NCI-H2171 (cell line): ENCODE data around the gene PRR33.
"Not testable (repeated sequence)": the region's sequence is repeated elsewhere in the genome, so short reads cannot be mapped to it uniquely, and the experiment has no call there.

Source experiments
- DNase-seq: peaks from one replicate; lab custom pipeline; 2025; lab: John Stamatoyannopoulos, UW

Gene PRR33

DNA sequence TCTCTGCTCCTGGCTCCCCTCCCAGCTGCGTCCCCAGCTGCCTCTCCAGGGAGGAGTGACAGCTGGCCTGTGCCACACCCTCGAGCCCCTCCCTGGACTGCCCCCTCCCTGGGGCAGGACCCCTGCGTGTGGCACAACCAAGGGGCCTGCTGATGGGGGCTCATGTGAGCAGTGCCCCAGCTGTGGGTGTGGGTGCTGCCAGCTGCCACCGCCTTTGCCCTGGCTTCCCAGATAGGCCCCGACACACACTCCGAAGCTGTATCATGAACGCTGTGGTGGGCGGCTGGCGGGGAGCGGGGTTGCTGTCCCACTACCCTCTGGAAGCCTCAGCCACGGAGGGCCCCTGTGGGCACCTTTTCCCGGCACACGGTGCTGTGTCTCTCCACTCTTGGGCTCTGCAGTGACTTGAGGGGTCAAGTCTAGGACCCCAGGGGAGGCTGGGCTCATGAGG lies 15.8 kb downstream of the PRR33 start:
- not testable (repeated sequence) for DNase-seq

GRCh38 chr11:1875093-1875850 lies 16.4 kb downstream of the PRR33 start:
- no peak for DNase-seq

DNA sequence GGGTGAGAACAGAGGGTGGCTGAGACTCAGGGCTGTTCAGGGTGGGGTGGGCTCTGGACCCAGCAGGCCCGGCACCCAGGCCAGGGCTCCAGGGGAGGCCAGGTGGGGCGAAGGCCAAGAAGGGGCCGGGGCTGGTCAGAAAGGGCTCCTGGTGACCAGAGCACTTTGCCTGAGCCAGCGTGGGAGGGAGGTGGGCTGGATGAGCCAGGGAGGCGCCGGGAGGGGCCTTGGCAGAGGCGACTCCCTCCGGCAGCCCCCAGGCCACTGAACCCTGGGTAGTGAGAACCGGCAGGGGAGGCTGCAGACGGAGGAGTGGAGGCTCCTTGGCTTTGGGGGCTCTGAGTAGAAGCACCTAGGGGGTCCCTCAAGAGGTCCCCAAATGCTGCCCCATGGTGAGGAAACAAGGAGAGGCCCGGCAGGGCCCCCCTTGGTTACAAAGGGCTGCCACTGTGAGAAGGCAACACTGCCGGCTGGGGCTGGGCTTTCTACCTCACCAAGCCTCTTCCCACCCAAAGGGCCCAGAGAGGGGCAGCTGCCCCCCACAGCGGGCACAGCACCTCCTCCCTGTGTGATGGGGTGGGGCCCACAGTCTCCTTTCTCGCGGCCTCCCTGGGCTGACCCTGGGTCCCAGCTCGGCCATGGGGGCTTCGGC lies 17.1 kb downstream of the PRR33 start:
- not testable (repeated sequence) for DNase-seq

GRCh38 chr11:1873813-1874150 lies 17.9 kb downstream of the PRR33 start:
- DNase-seq, result not testable (repeated sequence)

- no peak for DNase-seq
Measured at GRCh38 chr11:1873048-1873812, 18.5 kb downstream of the PRR33 start.

GRCh38 chr11:1872267-1872985 lies 19.3 kb downstream of the PRR33 start:
- DNase-seq, result no peak

DNA sequence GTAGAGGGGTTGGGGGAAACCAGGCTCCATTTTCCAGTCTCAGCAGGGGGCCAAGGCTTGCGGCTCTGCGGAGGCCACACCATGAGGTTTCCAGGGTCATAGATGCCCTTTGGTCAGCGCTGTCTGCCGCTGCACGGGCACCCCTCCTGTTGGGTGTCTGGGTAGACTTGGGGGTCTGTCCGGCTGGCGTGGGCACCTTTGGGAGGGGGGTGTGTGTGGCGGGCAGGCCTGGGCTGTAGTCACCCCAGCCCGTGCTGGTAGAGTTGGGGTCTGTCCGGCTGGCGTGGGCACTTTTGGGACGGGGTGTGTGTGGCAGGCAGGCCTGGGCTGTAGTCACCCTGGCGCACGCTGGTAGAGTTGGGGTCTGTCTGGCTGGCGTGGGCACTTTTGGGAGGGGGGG lies 20.2 kb downstream of the PRR33 start:
- no peak for DNase-seq

DNA sequence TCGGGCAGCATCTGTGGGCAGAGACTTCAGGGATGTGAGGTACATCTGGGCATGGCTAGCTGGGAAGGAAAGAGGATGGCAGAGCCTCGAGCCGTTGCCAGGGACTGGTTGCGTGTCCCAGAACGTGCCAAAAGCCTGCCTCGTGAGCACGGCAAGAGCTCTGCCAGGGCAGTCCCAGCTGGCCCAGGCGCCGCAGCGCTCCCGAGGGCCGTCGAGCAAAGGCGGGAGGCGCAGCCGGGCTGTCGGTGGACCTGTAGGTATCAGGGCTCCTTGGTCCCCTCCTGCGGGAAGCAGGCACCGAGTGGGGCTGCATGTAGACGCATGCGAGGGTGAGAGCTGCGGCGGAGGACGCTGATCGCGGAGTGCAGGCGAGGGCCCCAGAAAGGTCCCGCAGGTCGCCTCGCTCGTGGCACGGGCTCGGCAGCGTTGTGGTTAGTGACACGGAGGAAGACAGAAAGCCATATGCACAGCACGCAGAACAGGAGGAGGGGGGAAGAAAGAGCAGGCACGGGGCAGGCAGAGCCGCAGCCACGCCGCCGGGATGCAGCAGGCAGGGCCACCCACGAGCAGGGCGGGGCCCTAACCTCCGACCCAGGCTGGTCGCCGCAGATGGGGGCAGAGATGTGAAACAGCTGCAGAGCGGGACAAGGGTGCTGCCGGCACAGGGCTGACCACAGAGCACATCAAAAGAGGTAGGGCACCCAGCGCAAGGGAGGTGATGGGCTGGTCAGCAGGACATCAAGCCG lies 20.8 kb downstream of the PRR33 start:
- DNase-seq, result no peak

DNA sequence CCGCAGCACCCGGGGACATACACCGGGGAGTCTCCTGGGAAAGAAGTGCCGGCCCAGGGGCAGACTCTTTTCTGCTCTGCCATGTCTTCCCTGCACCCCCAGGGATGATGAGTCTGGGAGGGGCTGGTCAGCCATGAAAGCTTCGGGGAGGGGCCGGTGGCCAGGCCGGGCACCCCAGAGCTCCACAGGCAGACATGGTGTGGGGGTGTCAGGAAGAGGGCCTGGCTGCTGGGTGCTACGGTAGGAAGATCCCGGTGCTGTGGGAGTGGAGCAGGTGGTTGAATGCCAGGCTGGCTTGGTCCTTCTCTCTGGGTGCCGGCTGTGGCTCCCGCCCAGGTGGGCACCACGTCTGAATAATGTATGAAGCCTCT lies 21.4 kb downstream of the PRR33 start:
- DNase-seq, result no peak

DNA sequence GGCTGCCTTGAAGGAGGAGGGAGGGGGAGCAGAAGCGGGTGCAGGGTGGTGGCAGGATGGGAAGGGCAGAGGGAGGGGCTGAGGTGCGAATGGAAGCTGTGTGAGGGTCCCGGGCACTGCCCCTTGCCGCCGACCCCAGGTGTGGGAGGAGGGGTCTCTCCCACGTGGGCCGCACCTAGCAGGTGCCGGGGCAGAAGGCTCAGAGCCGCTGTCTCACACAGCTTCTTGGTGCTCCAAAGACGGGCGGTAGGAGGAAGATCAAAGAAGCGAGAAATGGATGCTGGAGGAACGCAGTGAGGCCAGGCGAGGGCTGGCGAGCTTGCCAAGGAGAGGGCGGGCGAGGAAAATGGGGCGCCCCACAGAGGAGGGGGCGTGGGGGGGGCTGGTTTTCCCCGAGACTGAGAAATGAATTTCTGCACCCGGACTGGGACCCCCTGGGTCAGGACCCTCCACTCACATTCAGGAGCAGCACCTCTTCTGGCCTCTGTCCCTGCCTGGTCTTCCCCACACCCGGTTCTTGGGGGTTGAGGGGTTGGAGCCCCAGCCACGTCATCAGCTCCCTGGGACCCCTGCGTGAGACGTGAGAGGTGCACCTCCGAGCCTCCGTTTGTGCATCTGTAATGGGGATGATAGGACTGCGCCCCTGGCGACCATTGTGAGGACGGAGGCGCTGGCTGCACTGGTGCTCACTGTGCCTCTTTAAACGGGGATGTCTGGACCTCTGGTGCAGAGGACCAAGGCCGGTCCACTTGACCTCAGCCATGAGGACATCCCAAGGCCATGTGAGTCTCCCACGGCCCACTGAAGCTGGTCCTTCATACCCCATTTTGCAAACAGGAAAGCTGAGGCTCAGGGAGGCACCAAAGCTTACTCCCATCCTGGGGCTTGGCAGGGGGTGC lies 22.0 kb downstream of the PRR33 start:
- DNase-seq, result no peak

- no peak for DNase-seq
Measured at GRCh38 chr11:1868636-1869291, 22.9 kb downstream of the PRR33 start.

GRCh38 chr11:1868056-1868635 lies 23.5 kb downstream of the PRR33 start:
- DNase-seq, result no peak

DNA sequence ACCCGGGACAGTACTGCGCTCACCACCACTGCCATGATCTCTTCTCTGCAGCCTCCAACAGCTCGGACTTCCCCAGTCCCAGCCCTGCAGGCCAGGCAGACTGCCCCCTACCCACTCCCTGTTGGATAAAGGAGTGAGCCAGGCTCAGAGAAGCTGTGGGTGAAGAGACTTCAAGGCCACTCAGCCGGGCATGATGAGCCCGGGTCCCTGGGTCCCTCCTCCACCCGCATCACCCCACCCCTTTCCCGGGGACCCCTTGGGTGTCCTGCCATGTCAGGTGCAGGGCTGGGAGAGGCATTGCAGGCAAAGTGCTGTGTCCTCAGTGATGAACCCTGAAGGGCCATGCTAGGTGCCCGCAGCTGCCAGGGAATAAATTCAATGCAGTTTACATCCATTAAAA lies 24.3 kb downstream of the PRR33 start:
- DNase-seq, result no peak

DNA sequence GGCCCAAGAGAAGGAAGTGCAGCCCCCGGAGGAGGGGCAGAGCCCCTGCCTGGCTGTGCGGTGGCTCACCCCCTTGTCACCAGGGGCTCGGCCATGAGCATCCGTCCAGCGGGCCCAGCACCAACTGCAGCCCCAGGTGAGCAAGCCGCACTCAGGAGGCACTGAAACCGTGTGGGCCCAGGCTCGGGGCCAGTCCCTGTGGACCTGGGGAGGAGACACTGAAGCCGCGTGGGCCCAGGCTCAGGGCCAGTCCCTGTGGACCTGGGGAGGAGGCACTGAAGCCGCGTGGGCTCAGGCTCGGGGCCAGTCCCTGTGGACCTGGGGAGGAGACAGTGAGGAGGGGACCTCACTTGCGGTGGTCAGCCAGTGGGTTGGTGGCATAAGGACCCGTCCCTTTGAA lies 24.9 kb downstream of the PRR33 start:
- DNase-seq, result no peak

GRCh38 chr11:1866226-1866625 lies 25.5 kb downstream of the PRR33 start:
- no peak for DNase-seq

GRCh38 chr11:1864831-1865665 lies 26.6 kb downstream of the PRR33 start:
- DNase-seq, result no peak

DNA sequence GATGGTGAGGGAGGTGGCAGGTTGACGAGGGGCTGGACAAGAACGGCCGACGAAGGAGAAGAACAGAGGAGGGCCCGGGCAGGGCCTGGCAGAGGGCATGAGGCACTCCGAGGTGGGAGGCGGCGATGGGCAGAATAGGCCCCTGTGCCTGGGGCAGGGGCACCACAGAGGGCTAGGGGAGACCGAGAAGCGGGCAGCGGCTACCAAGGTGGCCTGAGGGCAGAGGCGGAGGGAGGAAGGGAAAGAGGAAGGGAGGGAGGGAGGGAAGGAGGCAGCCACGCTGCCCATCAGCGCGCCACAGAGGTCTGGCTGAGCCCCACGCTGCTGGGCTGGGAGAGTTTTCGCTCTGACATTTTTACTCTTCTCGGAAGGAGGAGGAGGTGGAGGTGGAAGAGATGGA lies 27.5 kb downstream of the PRR33 start:
- no peak for DNase-seq

- DNase-seq, result no peak
Measured at GRCh38 chr11:1863352-1864216, 28.1 kb downstream of the PRR33 start.
